Endodermal cell (in vitro differentiated cells): ENCODE measurements around the gene IKZF4. TPM values are rescaled to one million over a fixed set of nuclear protein-coding genes. Genes with fewer than 3 reads are reported as not detected.

Source experiments
- DNase-seq: peaks from one replicate; pipeline ENCODE4 v3.0.0-alpha.2; 2017
- H3K27ac ChIP-seq: 2 replicates; pipeline ENCODE4 v1.5.1; 2013; ENCODE audit warnings: mild to moderate bottlenecking, low read depth, low read length, moderate library complexity
- H3K27me3 ChIP-seq: 2 replicates; pipeline ENCODE4 v1.6.1; 2013; ENCODE audit warnings: mild to moderate bottlenecking, low read length, moderate library complexity; ENCODE audit not compliant: insufficient read depth, control insufficient read depth, poor library complexity, severe bottlenecking
- H3K36me3 ChIP-seq: 2 replicates; pipeline ENCODE4 v1.7.0; 2013; ENCODE audit warnings: mild to moderate bottlenecking, low read length, moderate library complexity; ENCODE audit not compliant: control insufficient read depth, insufficient read depth
- H3K4me1 ChIP-seq: one replicate; pipeline ENCODE4 v1.7.0; 2013; ENCODE audit warnings: low read length; ENCODE audit not compliant: control insufficient read depth, insufficient read depth
- H3K4me3 ChIP-seq: 2 replicates; pipeline ENCODE4 v1.5.1; 2013; ENCODE audit warnings: mild to moderate bottlenecking, low read length, moderate library complexity
- H3K9ac ChIP-seq: 2 replicates; pipeline ENCODE4 v1.6.1; 2013; ENCODE audit warnings: mild to moderate bottlenecking, low read length, moderate library complexity; ENCODE audit not compliant: poor library complexity, severe bottlenecking; ENCODE audit errors: extremely low read depth
- H3K9me3 ChIP-seq: 2 replicates; pipeline ENCODE4 v1.6.1; 2013; ENCODE audit warnings: mild to moderate bottlenecking, low read length, moderate library complexity; ENCODE audit not compliant: control insufficient read depth
- H3K27ac Mint-ChIP-seq: 2 replicates; pipeline ENCODE4 v1.8.0; 2020; ENCODE audit warnings: mixed read lengths
- H3K27me3 Mint-ChIP-seq: 2 replicates; pipeline ENCODE4 v1.8.0; 2021; ENCODE audit warnings: mild to moderate bottlenecking, mixed read lengths; ENCODE audit not compliant: insufficient read depth
- H3K36me3 Mint-ChIP-seq: 2 replicates; pipeline ENCODE4 v1.8.0; 2020; ENCODE audit warnings: low read depth, mixed read lengths
- H3K4me1 Mint-ChIP-seq: 2 replicates; pipeline ENCODE4 v1.8.0; 2020; ENCODE audit warnings: mixed read lengths
- H3K4me3 Mint-ChIP-seq: 2 replicates; pipeline ENCODE4 v1.8.0; 2020; ENCODE audit warnings: mild to moderate bottlenecking, moderate library complexity, mixed read lengths
- H3K9me3 Mint-ChIP-seq: 2 replicates; pipeline ENCODE4 v1.8.0; 2020; ENCODE audit warnings: mild to moderate bottlenecking, mixed read lengths
- CTCF ChIP-seq: fragments of 200-600 bp; sonication (generic); conservative IDR thresholded peaks from 2 replicates; pipeline ENCODE4 v1.5.0; 2021; ENCODE audit warnings: antibody characterized with exemption, mild to moderate bottlenecking
- WGBS, 2 experiments: methylation state at CpG; one replicate each; pipeline versions ENCODE4 v1.1.5 to v1.1.7; 2013; ENCODE audit warnings: missing lambda C conversion rate in 2 of 2, mixed read lengths in 1 of 2; ENCODE audit not compliant: insufficient coverage in 1 of 2, insufficient read length in 1 of 2; 5-methylcytosine and 5-hydroxymethylcytosine counted together
- total RNA-seq, 2 donors: library from RNA; stranded (reverse); fragmentation: NEBNext Ultra II Directional in 1 of 2; extraction: Animal tissue kit (Norgen Biotek cat#: 25700) in 1 of 2; gene quantifications; 2 replicates in 1 of 2; 3 replicates in 1 of 2; pipeline ENCODE4 v1.2.1, GENCODE V29; 2021

The IKZF4 gene
- total RNA-seq, 2 donors from 2014 or later = 9.8 to 10.2 TPM

GRCh38 chr12:56078931-56079722, 58.3 kb downstream of the IKZF4 start:
- 2 to 3% methylated on average over 26 to 48 of the region's 50 CpGs for WGBS, 2 experiments
- Histone ChIP-seq H3K36me3 (peaks cover 3% of the 10 kb centered on the region), H3K27ac (peak overlapping the region; percentile 63), H3K27me3 (no peaks in the 10 kb centered on the region), H3K4me1 (no peaks in the 10 kb centered on the region), H3K9ac (peak overlapping the region; percentile 72), H3K9me3 (no peaks in the 10 kb centered on the region), H3K4me3 (peak overlapping the region; percentile 95)
- peaks cover 7% of the 10 kb centered on the region for H3K9me3 Mint-ChIP-seq
- TF ChIP-seq CTCF = peak; percentile 85
- H3K4me1 Mint-ChIP-seq = peaks cover 16% of the 10 kb centered on the region
- H3K27ac Mint-ChIP-seq = peak overlapping the region; percentile 95
- peak overlapping the region; percentile 81 for H3K4me3 Mint-ChIP-seq
- no peaks in the 10 kb centered on the region for H3K27me3 Mint-ChIP-seq
- DNase-seq = peak; percentile 100
- peaks cover 6% of the 10 kb centered on the region for H3K36me3 Mint-ChIP-seq

- H3K9me3 Mint-ChIP-seq = peaks cover 7% of the 10 kb centered on the region
These were observed 59.1 kb downstream of the IKZF4 start, which contains the start of gene ERBB3 for GRCh38 chr12:56079723-56080555. Gene ERBB3 (plus strand): TSS chr12:56080165. CDS start chr12:56080301, 136 bp downstream.

More at GRCh38 chr12:56079723-56080555, 59.1 kb downstream of the IKZF4 start, which contains the start of gene ERBB3:
- Histone ChIP-seq H3K4me1 (no peaks in the 10 kb centered on the region), H3K9ac (peak within 1 kb of the TSS; percentile 72), H3K27ac (peak within 1 kb of the TSS; percentile 63), H3K4me3 (peak within 1 kb of the TSS; percentile 95), H3K9me3 (no peaks in the 10 kb centered on the region), H3K27me3 (no peaks in the 10 kb centered on the region), H3K36me3 (peaks cover 5% of the 10 kb centered on the region)
- DNase-seq = peak; percentile 96
- Mint-ChIP-seq H3K4me1 (peaks cover 16% of the 10 kb centered on the region), H3K4me3 (peak within 1 kb of the TSS; percentile 81), H3K27me3 (no peaks in the 10 kb centered on the region), H3K36me3 (peaks cover 11% of the 10 kb centered on the region), H3K27ac (peak within 1 kb of the TSS; percentile 95)
- TF ChIP-seq CTCF = no peak
- 0 to 1% methylated on average over 40 to 59 of the region's 59 CpGs for WGBS, 2 experiments
